ENCODE measurements around the gene GPR132. TPM values are rescaled to one million over a fixed set of nuclear protein-coding genes. Genes with fewer than 3 reads are reported as not detected.
"Not testable (repeated sequence)": the region's sequence is repeated elsewhere in the genome, so short reads cannot be mapped to it uniquely, and the experiment has no call there.

The GPR132 gene
- total RNA-seq, result under 0.01 TPM in 1 of 2 replicates, not detected in the other

GRCh38 chr14:105065280-105066228 lies at the start of gene GPR132:
Gene GPR132, minus strand, starts transcription at chr14:105065430. Its CDS starts 10,010 bp downstream, at chr14:105055420.
- DNase-seq (ENCODE audit: low read depth in 2 of 2), result peak in 1 of 2 donors; percentile 31

GRCh38 chr14:105109243-105109642 lies 44.0 kb upstream of the GPR132 start:
- DNase-seq (ENCODE audit: low read depth in 2 of 2), result not testable (repeated sequence)

- no peak for DNase-seq (ENCODE audit: low read depth in 2 of 2)
Measured at GRCh38 chr14:105108516-105108864, 43.3 kb upstream of the GPR132 start.

- no peak for DNase-seq (ENCODE audit: low read depth in 2 of 2)
Measured at GRCh38 chr14:105107781-105108515, 42.7 kb upstream of the GPR132 start.

- DNase-seq (ENCODE audit: low read depth in 2 of 2), result no peak
Measured at GRCh38 chr14:105107351-105107750, 42.1 kb upstream of the GPR132 start.

GRCh38 chr14:105105158-105105557 lies 39.9 kb upstream of the GPR132 start:
- no peak for DNase-seq (ENCODE audit: low read depth in 2 of 2)

GRCh38 chr14:105102893-105103292 lies 37.7 kb upstream of the GPR132 start:
- DNase-seq (ENCODE audit: low read depth in 2 of 2), result no peak

GRCh38 chr14:105102361-105102870 lies 37.2 kb upstream of the GPR132 start:
- DNase-seq (ENCODE audit: low read depth in 2 of 2), result no peak

GRCh38 chr14:105100910-105101309 lies 35.7 kb upstream of the GPR132 start:
- DNase-seq (ENCODE audit: low read depth in 2 of 2), result no peak

GRCh38 chr14:105099778-105100177 lies 34.5 kb upstream of the GPR132 start:
- DNase-seq (ENCODE audit: low read depth in 2 of 2), result no peak

- DNase-seq (ENCODE audit: low read depth in 2 of 2), result no peak
Measured at GRCh38 chr14:105098316-105098715, 33.1 kb upstream of the GPR132 start.

- DNase-seq (ENCODE audit: low read depth in 2 of 2), result no peak
Measured at GRCh38 chr14:105097794-105098127, 32.5 kb upstream of the GPR132 start.

- DNase-seq (ENCODE audit: low read depth in 2 of 2), result no peak
Measured at GRCh38 chr14:105096206-105096875, 31.1 kb upstream of the GPR132 start.

GRCh38 chr14:105095236-105095805 lies 30.1 kb upstream of the GPR132 start:
- DNase-seq (ENCODE audit: low read depth in 2 of 2), result no peak

GRCh38 chr14:105094193-105094907 lies 29.1 kb upstream of the GPR132 start:
- DNase-seq (ENCODE audit: low read depth in 2 of 2), result no peak

GRCh38 chr14:105093431-105094192 lies 28.4 kb upstream of the GPR132 start:
- peak; percentile 34 to 77 for DNase-seq (ENCODE audit: low read depth in 2 of 2)

- DNase-seq (ENCODE audit: low read depth in 2 of 2), result peak; percentile 27 to 63
Measured at GRCh38 chr14:105093038-105093430, 27.8 kb upstream of the GPR132 start.

GRCh38 chr14:105092171-105093037 lies 27.2 kb upstream of the GPR132 start:
- DNase-seq (ENCODE audit: low read depth in 2 of 2), result no peak
